ENCODE measurements around the gene NDUFAB1.
A peak's percentile ranks its signal among the peaks of the same experiment; 100 is the strongest.
"Not testable (repeated sequence)": the region's sequence is repeated elsewhere in the genome, so short reads cannot be mapped to it uniquely, and the experiment has no call there.

Gene NDUFAB1

GRCh38 chr16:23583271-23583670, 12.8 kb downstream of the NDUFAB1 start:
- not testable (repeated sequence) for DNase-seq

- no peak for DNase-seq
These were observed 14.4 kb downstream of the NDUFAB1 start for GRCh38 chr16:23581764-23582163.

- no peak for DNase-seq
These were observed 15.7 kb downstream of the NDUFAB1 start for GRCh38 chr16:23580391-23580790.

GRCh38 chr16:23579371-23579770, 16.7 kb downstream of the NDUFAB1 start:
- no peak for DNase-seq

- no peak for DNase-seq
These were observed 17.9 kb downstream of the NDUFAB1 start for GRCh38 chr16:23578101-23578830.

GRCh38 chr16:23577493-23577892, 18.6 kb downstream of the NDUFAB1 start:
- no peak for DNase-seq

GRCh38 chr16:23575834-23576233, 20.3 kb downstream of the NDUFAB1 start:
- no peak for DNase-seq

- DNase-seq, result no peak
These were observed 22.3 kb downstream of the NDUFAB1 start for GRCh38 chr16:23573817-23574216.

- DNase-seq, result no peak
These were observed 23.7 kb downstream of the NDUFAB1 start for GRCh38 chr16:23572394-23572793.

- DNase-seq, result no peak
These were observed 24.2 kb downstream of the NDUFAB1 start for GRCh38 chr16:23571895-23572294.

GRCh38 chr16:23570992-23571632, 25.0 kb downstream of the NDUFAB1 start:
- no peak for DNase-seq

- DNase-seq, result no peak
These were observed 28.5 kb downstream of the NDUFAB1 start for GRCh38 chr16:23567602-23568001.

GRCh38 chr16:23566724-23567123, 29.4 kb downstream of the NDUFAB1 start:
- no peak for DNase-seq

- DNase-seq, result no peak
These were observed 31.3 kb downstream of the NDUFAB1 start for GRCh38 chr16:23564575-23565363.

GRCh38 chr16:23563186-23563585, 32.9 kb downstream of the NDUFAB1 start:
- no peak for DNase-seq

- DNase-seq, result no peak
These were observed 33.6 kb downstream of the NDUFAB1 start for GRCh38 chr16:23562505-23562904.

GRCh38 chr16:23561586-23561985, 34.5 kb downstream of the NDUFAB1 start:
- DNase-seq, result no peak

- no peak for DNase-seq
These were observed 38.1 kb downstream of the NDUFAB1 start for GRCh38 chr16:23557779-23558702.

GRCh38 chr16:23556881-23557778, 39.0 kb downstream of the NDUFAB1 start, which contains the start of the genes EARS2 and UBFD1:
Gene EARS2, minus strand, starts transcription at chr16:23557350. Its CDS starts 7 bp downstream, at chr16:23557343.
Gene UBFD1, plus strand, starts transcription at chr16:23557727. Its CDS starts 16 bp downstream, at chr16:23557743.
- peak; percentile 95 for DNase-seq

- no peak for DNase-seq
These were observed 41.6 kb downstream of the NDUFAB1 start for GRCh38 chr16:23554536-23554935.

GRCh38 chr16:23552161-23552560, 44.0 kb downstream of the NDUFAB1 start:
- DNase-seq, result no peak
